ENCODE results near the gene PRKAR1B.

PRKAR1B gene

GRCh38 chr7:545470-545869, 181.6 kb downstream of the PRKAR1B start:
- DNase-seq: no peak

DNA sequence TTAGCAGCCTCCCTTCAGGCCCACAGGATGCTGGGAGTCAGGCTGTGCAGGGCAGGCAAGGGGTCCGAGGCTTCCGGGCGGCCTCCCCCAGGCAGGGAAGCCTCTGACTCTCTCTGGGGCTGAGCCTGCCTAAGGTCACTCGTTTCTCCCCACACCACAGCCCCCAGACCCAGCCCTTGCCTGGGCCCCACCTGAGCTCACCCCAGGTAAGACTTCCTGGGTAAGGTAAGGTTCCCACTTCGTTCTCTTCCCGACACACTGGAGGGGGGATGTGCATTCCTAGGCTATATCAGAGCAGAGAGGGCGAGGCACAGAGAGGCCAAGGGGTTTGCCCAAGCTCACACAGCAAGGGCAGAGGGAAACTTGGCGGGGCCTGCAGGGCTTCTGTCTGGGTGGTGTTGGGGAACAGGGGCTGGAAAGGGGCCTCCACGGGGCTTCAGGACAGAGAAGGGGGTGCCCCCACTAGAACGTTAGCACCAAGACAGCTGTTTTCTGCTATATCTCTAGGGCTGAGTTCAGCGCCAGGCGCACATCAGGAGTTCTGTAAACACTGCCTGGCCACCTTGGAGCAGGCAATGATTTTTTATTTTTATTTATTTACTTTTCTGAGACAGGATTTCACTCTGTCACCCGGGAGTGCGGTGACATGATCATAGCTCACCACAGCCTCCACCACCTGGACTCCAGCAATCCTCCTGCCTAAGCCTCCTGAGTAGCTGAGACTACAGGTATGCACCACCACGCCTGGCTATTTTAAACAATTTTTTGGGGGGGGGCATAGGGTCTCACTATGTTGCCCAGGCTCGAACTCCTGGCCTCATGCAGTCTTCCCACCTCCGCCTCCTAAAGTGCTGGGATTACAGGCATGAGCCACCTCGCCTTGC, 182.5 kb downstream of the PRKAR1B start:
- DNase-seq: no peak

- DNase-seq: no peak
These were observed 183.4 kb downstream of the PRKAR1B start for GRCh38 chr7:543501-544337.

GRCh38 chr7:542713-543500, 184.2 kb downstream of the PRKAR1B start:
- DNase-seq: no peak

GRCh38 chr7:542131-542712, 184.9 kb downstream of the PRKAR1B start:
- no peak for DNase-seq

GRCh38 chr7:541661-542060, 185.4 kb downstream of the PRKAR1B start:
- no peak for DNase-seq

DNA sequence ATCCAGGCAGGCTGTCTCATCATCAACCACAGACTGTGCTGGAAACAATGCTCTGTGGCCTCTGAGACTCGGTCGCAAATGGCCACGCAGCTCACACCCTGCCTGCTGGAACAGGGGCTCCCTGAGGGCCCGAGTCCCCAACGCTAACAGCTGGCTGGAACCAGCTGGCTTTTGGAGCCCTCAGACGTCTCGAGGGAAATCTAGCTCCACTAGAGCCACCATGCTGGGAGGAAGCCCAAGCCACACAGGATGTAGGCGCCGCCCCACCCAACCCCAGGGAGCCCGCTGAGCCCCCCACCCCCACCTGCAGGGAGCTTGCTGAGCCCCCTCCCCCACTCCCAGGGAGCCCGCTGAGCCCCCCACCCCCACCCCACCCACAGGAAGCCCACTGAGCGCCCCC, 186.1 kb downstream of the PRKAR1B start:
- no peak for DNase-seq

GRCh38 chr7:540579-540978, 186.5 kb downstream of the PRKAR1B start:
- DNase-seq: no peak

GRCh38 chr7:539731-540411, 187.2 kb downstream of the PRKAR1B start:
- DNase-seq: no peak

DNA sequence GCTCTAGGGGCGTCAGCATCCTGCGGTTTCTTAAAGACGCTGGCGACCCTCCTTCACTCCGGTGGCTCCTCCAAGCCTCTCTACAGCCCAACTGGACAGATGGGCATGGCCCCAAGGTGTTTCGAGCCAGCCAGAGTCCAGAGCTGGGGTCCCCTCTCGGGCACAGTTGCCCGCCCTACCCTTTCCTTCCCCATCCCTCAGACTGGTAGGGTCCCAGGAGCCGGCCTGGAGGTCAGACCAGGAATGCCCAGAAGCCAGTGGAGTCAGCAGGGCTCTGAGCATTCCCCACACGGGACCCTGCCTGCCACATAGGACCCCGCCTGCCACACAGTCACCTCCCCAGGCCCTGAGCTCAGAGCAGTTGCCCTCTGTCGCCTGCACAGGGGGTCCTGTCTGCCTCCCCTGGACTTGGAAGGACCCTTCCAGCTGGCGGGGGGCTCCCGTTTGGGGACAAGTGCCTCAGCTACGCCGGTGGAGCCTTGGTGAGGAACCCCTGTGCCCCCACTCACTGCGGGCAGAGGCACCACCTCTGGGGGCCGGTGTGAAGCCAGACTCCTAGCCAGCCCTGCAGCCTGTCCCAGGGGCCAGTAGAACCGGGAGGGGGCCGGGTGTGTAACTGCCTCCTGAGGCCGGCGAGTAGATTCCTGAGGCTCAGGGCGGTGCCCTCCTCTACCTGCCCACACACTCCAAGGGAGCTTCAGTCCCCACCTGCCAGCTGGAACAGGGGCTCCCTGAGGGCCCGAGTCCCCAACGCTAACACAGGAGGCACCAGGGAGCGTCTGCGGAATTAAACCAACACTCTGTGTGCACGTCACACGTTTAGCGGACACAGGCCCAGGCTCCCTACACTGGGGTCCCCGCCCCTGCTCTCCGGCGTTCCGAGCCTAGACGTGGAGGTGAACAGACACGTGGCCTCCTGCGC, 188.1 kb downstream of the PRKAR1B start:
- DNase-seq: no peak

- DNase-seq: no peak
These were observed 189.0 kb downstream of the PRKAR1B start for GRCh38 chr7:537911-538634.

DNA sequence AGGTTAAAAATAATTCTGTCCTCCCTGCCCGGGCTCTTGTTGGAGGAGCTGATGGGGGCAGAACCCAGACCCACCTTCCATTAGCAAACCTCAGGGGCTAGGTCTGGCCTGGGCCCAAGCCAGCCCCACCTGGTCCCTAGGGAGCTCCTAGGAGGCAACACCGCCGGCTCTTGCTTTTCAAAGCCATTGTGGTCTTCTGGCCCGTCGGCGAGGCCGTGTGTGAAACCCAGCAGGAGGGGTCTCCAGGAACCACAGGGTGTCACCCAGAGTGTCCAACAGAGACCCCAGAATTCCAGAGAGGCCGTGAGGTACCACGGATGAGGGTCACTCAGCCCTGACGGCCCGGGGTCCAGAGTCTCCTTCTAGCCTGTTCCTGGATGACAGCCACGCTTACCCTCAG, 190.8 kb downstream of the PRKAR1B start:
- DNase-seq: no peak

DNA sequence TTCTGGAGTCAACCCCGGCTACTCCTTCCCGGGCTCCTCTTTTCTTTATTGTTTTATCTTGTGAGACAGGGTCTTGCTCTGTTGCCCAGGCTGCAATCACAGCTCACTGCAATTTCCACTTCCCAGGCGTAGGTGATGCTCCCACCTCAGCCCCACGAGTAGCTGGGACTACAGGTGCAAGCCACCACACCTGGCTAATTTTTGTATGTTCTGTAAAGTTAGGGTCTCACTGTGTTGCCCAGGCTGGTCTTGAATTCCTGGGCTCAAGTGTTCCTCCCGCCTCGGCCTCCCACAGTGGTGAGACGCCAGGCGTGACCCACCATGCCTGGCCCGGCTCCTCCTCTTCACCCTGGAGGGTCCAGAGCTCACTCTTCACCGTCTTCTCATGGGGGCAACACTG, 192.1 kb downstream of the PRKAR1B start:
- DNase-seq: no peak

- no peak for DNase-seq
These were observed 193.0 kb downstream of the PRKAR1B start for GRCh38 chr7:534075-534474.

- no peak for DNase-seq
These were observed 193.8 kb downstream of the PRKAR1B start for GRCh38 chr7:533266-533665.

DNA sequence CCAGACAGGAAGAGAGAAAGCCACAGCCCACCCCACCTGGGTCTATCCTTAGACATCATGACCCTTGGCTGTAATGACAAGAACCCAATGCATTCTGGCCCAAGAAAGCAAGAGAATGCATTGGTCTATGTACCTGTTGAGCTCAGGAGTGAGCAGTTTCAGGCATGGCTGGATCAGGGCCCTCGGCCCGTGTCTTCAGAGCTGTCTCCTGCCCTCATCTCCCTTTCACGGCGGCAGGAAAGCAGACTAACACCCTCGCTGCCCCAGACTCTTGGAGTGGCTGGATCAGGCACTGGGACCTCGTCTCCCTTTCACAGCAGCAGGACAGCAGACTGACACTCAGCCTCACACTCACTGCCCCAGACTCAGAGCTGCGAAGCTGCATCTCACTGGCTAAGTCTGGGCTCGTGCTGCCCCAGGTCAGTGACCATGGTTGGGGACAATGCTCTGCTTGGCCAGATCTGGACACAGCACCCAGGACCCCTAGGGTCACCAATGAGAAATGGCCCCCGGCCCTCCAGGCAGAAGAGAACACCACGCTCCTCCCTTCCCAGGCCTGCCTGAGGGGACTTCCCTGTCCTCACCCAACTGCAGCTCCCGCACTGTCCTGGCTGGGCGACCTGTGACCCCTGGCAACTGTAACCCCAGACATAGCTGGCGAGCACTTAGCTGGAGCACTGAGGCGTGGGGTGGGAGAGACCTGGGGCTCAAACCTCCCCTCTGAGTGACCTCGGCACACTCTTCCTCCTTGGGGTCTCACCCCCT, 194.5 kb downstream of the PRKAR1B start:
- no peak for DNase-seq

DNA sequence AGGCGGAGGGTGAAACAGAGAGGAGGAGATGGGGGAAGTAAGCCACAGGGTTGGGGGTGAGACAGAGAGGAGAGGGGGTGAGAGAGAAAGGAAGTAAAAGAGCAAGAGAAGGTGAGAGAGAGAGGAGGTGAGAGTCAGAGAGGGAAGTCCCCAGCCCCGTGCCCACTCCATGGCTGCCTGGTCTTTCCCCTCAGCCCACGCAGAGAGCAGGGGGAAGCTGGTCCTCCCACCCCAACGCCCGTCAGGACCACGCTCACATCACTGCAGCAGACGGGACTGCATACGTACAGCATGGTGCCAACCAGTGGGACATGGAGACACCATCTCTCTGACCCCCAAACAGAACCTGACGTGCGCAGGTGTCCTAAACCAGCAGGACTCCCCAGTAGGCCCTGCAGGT, 195.3 kb downstream of the PRKAR1B start:
- DNase-seq: no peak

DNA sequence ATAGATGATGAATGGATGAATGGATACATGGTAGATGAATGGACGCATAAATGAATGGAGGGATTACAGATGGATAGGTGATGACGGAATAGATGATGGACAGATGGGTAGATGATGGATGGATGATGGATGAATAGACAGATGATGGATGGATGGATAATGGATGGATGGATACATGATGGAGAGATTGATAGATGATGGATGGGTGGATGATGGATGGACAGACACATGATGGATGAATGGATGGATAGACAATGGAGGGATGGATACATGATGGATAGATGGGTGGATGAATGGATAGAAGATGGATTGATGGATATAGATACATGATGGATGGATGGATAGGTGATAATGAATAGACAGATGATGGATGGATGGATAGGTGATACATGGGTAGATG, 198.6 kb downstream of the PRKAR1B start:
- no peak for DNase-seq

All from amygdala (tissue), 56 donors.